ENCODE measurements around the gene ATR.

GRCh38 chr3:142568393-142569017 lies 10.0 kb downstream of the ATR start:
- TF ChIP-seq CTCF (IDR thresholded peaks at IDR 0.05; ENCODE audit: low read depth, low read length) (no peak), EZH2phosphoT487 (IDR thresholded peaks at IDR 0.05; ENCODE audit: low read depth) (no peak)

All from OCI-LY3 (cell line).